SK-N-SH treated with all-trans-retinoic acid at 6 μM for 48 hours (cell line): ENCODE data around the gene ABHD10.
"Not testable (repeated sequence)": the region's sequence is repeated elsewhere in the genome, so short reads cannot be mapped to it uniquely, and the experiment has no call there.

Source experiments
- ATAC-seq: fragments of 200-7000 bp; cut with Tn5 transposase; 3 replicates; pipeline ENCODE4 v1.9.1; 2020; ENCODE audit warnings: mild to moderate bottlenecking, moderate library complexity
- ARNTL ChIP-seq: fragments of 450-650 bp; formaldehyde crosslinking; IDR thresholded peaks from 2 replicates; pipeline ENCODE4 v1.5.0; 2020; ENCODE audit warnings: low read depth, mild to moderate bottlenecking, moderate library complexity, borderline replicate concordance
- BACH2 ChIP-seq: fragments of 250-450 bp; sonication (Bioruptor Pico); IDR thresholded peaks from 2 replicates; pipeline ENCODE4 v1.9.0; 2021; ENCODE audit warnings: mild to moderate bottlenecking, borderline replicate concordance
- CSDC2 ChIP-seq: fragments of 250-450 bp; sonication (Bioruptor Pico); IDR thresholded peaks from 2 replicates; pipeline ENCODE4 v1.5.0; 2020; ENCODE audit warnings: mild to moderate bottlenecking, moderate library complexity
- ESRRG ChIP-seq: fragments of 250-450 bp; sonication (Bioruptor Pico); IDR thresholded peaks from 2 replicates; pipeline ENCODE4 v1.6.1; 2021; ENCODE audit warnings: mild to moderate bottlenecking
- GLIS3 ChIP-seq: fragments of 250-450 bp; sonication (Bioruptor Pico); IDR thresholded peaks from 2 replicates; pipeline ENCODE4 v1.5.0; 2020; ENCODE audit warnings: mild to moderate bottlenecking, moderate library complexity
- ISL1 ChIP-seq: fragments of 250-450 bp; sonication (Bioruptor Pico); IDR thresholded peaks from 2 replicates; pipeline ENCODE4 v2.1.2; 2022; ENCODE audit warnings: mild to moderate bottlenecking, moderate library complexity
- OSR1 ChIP-seq: fragments of 250-450 bp; sonication (Bioruptor Pico); IDR thresholded peaks from 2 replicates; pipeline ENCODE4 v1.8.0; 2022; ENCODE audit warnings: moderate library complexity, mild to moderate bottlenecking, inconsistent platforms
- PPARA ChIP-seq: fragments of 250-450 bp; sonication (Bioruptor Pico); IDR thresholded peaks from 2 replicates; pipeline ENCODE4 v1.5.0; 2020; ENCODE audit warnings: mild to moderate bottlenecking, borderline replicate concordance
- RARB ChIP-seq: fragments of 250-450 bp; sonication (Bioruptor Pico); IDR thresholded peaks from 2 replicates; pipeline ENCODE4 v1.8.0; 2021; ENCODE audit warnings: mild to moderate bottlenecking, moderate library complexity
- SNAI2 ChIP-seq: fragments of 250-450 bp; sonication (Bioruptor Pico); IDR thresholded peaks from 2 replicates; pipeline ENCODE4 v1.5.0; 2020; ENCODE audit warnings: mild to moderate bottlenecking, moderate library complexity
- TCF4 ChIP-seq: fragments of 250-450 bp; sonication (Bioruptor Pico); IDR thresholded peaks from 2 replicates; pipeline ENCODE4 v1.8.0; 2021; ENCODE audit warnings: mild to moderate bottlenecking, moderate library complexity, borderline replicate concordance
- TOX ChIP-seq: fragments of 250-450 bp; sonication (Bioruptor Pico); IDR thresholded peaks from 2 replicates; pipeline ENCODE4 v1.8.0; 2021; ENCODE audit warnings: mild to moderate bottlenecking, moderate library complexity, borderline replicate concordance
- ZC3H10 ChIP-seq: fragments of 250-450 bp; sonication (Bioruptor Pico); IDR thresholded peaks from 2 replicates; pipeline ENCODE4 v1.5.1; 2021; ENCODE audit warnings: mild to moderate bottlenecking, moderate library complexity
- ZFP3 ChIP-seq: fragments of 250-450 bp; sonication (Bioruptor Pico); IDR thresholded peaks from 2 replicates; pipeline ENCODE4 v1.5.0; 2020; ENCODE audit warnings: mild to moderate bottlenecking, moderate library complexity
- ZFP30 ChIP-seq: fragments of 450-650 bp; formaldehyde crosslinking; IDR thresholded peaks from 2 replicates; pipeline ENCODE4 v1.5.0; 2022; ENCODE audit warnings: mild to moderate bottlenecking, moderate library complexity
- ZNF8 ChIP-seq: fragments of 450-650 bp; formaldehyde crosslinking; IDR thresholded peaks from 2 replicates; pipeline ENCODE4 v1.5.0; 2020; ENCODE audit warnings: mild to moderate bottlenecking, moderate library complexity
- TF ChIP-seq, protein P1 (sequence below): fragments of 250-450 bp; sonication (Bioruptor Pico); IDR thresholded peaks from 2 replicates; pipeline ENCODE4 v1.5.1; 2020; ENCODE audit warnings: low read depth, mild to moderate bottlenecking, moderate library complexity
- TF ChIP-seq, protein P2 (sequence below): fragments of 250-450 bp; sonication (Bioruptor Pico); IDR thresholded peaks from 2 replicates; pipeline ENCODE4 v1.8.0; 2021; ENCODE audit warnings: low read depth, mild to moderate bottlenecking, moderate library complexity, borderline replicate concordance
- TF ChIP-seq, protein P3 (sequence below): fragments of 250-450 bp; sonication (Bioruptor Pico); IDR thresholded peaks from 2 replicates; pipeline ENCODE4 v1.5.1; 2021; ENCODE audit warnings: mild to moderate bottlenecking, moderate library complexity
- TF ChIP-seq, protein P4 (sequence below): fragments of 250-450 bp; sonication (Bioruptor Pico); IDR thresholded peaks from 2 replicates; pipeline ENCODE4 v1.5.0; 2020; ENCODE audit warnings: mild to moderate bottlenecking, moderate library complexity
- TF ChIP-seq, protein P5 (sequence below): fragments of 250-450 bp; sonication (Bioruptor Pico); IDR thresholded peaks from 2 replicates; pipeline ENCODE4 v1.8.0; 2020; ENCODE audit warnings: mild to moderate bottlenecking, moderate library complexity, borderline replicate concordance

ABHD10 gene

DNA sequence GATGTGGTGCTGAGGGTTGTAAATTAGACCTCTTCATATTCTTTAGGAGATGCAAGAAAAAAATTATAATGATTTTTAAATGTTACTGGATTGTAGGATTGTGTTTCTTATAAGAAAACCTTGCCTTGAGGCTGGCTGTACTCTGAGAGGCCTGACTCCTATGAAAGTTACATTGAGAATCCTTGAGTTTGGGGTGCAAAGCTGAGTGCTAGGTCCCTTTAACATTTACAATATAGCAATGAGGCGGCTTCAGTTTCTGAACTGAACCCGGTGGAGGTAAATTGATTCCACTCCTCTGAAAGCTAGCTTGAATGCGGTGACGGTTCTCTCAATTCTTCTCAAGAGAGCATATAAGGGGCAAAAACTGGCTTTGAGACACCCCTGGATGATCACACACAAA is 55.6 kb downstream of the ABHD10 start, which contains the start of gene TMPRSS7:
TSS of gene TMPRSS7 (plus strand) at position 301 of the 400 bp plus-strand sequence. CDS start 110 bp downstream, outside the sequence.
- ATAC-seq, result no peak
- TF ChIP-seq BACH2 (CRISPR knock-in tag), result no peak
- TF ChIP-seq, protein P1, sequence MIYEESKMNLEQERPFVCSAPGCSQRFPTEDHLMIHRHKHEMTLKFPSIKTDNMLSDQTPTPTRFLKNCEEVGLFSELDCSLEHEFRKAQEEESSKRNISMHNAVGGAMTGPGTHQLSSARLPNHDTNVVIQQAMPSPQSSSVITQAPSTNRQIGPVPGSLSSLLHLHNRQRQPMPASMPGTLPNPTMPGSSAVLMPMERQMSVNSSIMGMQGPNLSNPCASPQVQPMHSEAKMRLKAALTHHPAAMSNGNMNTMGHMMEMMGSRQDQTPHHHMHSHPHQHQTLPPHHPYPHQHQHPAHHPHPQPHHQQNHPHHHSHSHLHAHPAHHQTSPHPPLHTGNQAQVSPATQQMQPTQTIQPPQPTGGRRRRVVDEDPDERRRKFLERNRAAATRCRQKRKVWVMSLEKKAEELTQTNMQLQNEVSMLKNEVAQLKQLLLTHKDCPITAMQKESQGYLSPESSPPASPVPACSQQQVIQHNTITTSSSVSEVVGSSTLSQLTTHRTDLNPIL (CRISPR knock-in tag), result no peak
- TF ChIP-seq ARNTL (CRISPR knock-in tag), result no peak
- TF ChIP-seq PPARA, result no peak
- TF ChIP-seq ZC3H10 (CRISPR knock-in tag), result no peak
- TF ChIP-seq SNAI2, result no peak
- no peak for TF ChIP-seq OSR1 (CRISPR knock-in tag)
- TF ChIP-seq, protein P2, sequence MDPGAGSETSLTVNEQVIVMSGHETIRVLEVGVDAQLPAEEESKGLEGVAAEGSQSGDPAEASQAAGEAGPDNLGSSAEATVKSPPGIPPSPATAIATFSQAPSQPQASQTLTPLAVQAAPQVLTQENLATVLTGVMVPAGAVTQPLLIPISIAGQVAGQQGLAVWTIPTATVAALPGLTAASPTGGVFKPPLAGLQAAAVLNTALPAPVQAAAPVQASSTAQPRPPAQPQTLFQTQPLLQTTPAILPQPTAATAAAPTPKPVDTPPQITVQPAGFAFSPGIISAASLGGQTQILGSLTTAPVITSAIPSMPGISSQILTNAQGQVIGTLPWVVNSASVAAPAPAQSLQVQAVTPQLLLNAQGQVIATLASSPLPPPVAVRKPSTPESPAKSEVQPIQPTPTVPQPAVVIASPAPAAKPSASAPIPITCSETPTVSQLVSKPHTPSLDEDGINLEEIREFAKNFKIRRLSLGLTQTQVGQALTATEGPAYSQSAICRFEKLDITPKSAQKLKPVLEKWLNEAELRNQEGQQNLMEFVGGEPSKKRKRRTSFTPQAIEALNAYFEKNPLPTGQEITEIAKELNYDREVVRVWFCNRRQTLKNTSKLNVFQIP (CRISPR knock-in tag), result no peak

DNA sequence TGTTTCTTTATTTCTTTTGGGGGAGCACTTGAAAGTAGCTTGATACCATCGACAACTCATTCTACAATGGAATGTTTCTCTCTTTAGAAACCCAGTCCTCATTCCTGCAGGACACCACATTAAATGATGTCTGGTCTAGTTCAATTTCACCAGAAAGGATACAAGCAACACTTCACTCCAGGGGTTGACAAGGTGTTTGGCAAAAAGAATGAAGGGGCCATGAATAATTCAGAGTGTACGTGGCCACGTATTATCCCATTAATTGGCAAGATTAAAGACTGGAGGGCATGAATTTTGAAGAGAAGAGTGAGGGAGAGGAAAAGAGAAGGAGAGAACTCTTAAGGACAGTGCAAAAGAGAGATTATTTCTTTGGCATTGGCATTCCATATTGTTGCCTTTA is 56.4 kb downstream of the ABHD10 start:
- TF ChIP-seq ZFP3 (CRISPR knock-in tag) (no peak), ZFP30 (CRISPR knock-in tag) (no peak), RARB (CRISPR knock-in tag) (no peak), SNAI2 (no peak), ZC3H10 (CRISPR knock-in tag) (no peak), ZNF8 (no peak), ISL1 (CRISPR knock-in tag) (no peak), CSDC2 (no peak), ESRRG (no peak), BACH2 (CRISPR knock-in tag) (no peak), TCF4 (CRISPR knock-in tag) (no peak)
- TF ChIP-seq, protein P2 (CRISPR knock-in tag), result no peak
- TF ChIP-seq, protein P3, sequence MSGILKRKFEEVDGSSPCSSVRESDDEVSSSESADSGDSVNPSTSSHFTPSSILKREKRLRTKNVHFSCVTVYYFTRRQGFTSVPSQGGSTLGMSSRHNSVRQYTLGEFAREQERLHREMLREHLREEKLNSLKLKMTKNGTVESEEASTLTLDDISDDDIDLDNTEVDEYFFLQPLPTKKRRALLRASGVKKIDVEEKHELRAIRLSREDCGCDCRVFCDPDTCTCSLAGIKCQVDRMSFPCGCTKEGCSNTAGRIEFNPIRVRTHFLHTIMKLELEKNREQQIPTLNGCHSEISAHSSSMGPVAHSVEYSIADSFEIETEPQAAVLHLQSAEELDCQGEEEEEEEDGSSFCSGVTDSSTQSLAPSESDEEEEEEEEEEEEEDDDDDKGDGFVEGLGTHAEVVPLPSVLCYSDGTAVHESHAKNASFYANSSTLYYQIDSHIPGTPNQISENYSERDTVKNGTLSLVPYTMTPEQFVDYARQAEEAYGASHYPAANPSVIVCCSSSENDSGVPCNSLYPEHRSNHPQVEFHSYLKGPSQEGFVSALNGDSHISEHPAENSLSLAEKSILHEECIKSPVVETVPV, result no peak
- TF ChIP-seq, protein P4, sequence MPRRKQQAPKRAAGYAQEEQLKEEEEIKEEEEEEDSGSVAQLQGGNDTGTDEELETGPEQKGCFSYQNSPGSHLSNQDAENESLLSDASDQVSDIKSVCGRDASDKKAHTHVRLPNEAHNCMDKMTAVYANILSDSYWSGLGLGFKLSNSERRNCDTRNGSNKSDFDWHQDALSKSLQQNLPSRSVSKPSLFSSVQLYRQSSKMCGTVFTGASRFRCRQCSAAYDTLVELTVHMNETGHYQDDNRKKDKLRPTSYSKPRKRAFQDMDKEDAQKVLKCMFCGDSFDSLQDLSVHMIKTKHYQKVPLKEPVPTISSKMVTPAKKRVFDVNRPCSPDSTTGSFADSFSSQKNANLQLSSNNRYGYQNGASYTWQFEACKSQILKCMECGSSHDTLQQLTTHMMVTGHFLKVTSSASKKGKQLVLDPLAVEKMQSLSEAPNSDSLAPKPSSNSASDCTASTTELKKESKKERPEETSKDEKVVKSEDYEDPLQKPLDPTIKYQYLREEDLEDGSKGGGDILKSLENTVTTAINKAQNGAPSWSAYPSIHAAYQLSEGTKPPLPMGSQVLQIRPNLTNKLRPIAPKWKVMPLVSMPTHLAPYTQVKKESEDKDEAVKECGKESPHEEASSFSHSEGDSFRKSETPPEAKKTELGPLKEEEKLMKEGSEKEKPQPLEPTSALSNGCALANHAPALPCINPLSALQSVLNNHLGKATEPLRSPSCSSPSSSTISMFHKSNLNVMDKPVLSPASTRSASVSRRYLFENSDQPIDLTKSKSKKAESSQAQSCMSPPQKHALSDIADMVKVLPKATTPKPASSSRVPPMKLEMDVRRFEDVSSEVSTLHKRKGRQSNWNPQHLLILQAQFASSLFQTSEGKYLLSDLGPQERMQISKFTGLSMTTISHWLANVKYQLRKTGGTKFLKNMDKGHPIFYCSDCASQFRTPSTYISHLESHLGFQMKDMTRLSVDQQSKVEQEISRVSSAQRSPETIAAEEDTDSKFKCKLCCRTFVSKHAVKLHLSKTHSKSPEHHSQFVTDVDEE (CRISPR knock-in tag), result no peak
- no peak for ATAC-seq

DNA sequence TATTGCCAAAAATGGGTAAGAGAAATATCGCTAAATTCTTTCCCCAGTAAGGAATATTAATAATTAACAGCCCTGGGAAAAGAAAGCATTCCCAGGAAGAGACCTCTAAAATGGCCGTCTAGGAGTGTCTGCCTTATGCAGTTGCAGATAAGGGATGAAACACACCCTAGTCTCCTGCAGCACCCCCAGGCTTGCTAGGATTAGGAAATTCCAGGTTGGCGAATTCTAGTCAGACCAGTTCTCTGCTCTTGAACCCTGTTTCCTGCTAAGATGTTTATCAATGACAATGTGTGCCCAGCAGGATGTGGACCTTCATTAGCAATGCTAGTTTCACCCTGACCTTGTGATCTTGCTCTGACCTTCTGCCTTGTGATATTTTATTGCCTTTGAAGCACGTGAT is 58.4 kb downstream of the ABHD10 start:
- ATAC-seq, result not testable (repeated sequence)

DNA sequence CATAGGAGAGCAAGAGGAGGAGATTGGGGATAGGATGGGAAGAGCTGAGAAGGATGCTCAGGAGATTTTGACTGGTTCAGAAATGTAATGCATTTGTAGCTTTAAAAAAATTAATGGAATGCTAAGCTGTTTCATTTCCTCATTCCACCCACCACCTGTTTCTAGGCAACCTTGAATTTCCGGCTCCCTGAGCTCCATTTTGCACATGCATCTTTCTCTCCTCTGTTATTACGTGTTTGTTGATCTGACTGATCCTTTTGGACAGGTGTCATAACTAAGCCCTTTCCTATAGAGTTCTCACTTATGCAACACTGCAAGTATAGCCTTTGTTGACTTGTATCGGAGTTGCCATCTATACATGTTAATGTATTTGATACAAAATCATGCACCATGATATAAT is 60.0 kb downstream of the ABHD10 start:
- TF ChIP-seq TCF4 (CRISPR knock-in tag) (no peak), ISL1 (CRISPR knock-in tag) (no peak), ZFP3 (CRISPR knock-in tag) (no peak), PPARA (no peak), ZNF8 (no peak), CSDC2 (no peak), RARB (CRISPR knock-in tag) (no peak), SNAI2 (no peak), BACH2 (CRISPR knock-in tag) (no peak), ESRRG (no peak), GLIS3 (CRISPR knock-in tag) (no peak), TOX (no peak), ARNTL (CRISPR knock-in tag) (no peak)
- TF ChIP-seq, protein P5, sequence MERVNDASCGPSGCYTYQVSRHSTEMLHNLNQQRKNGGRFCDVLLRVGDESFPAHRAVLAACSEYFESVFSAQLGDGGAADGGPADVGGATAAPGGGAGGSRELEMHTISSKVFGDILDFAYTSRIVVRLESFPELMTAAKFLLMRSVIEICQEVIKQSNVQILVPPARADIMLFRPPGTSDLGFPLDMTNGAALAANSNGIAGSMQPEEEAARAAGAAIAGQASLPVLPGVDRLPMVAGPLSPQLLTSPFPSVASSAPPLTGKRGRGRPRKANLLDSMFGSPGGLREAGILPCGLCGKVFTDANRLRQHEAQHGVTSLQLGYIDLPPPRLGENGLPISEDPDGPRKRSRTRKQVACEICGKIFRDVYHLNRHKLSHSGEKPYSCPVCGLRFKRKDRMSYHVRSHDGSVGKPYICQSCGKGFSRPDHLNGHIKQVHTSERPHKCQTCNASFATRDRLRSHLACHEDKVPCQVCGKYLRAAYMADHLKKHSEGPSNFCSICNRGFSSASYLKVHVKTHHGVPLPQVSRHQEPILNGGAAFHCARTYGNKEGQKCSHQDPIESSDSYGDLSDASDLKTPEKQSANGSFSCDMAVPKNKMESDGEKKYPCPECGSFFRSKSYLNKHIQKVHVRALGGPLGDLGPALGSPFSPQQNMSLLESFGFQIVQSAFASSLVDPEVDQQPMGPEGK (CRISPR knock-in tag), result no peak
- TF ChIP-seq, protein P4 (CRISPR knock-in tag), result no peak
- TF ChIP-seq, all 23 proteins: peak for 0
- no peak; the same call in 2 of the 3 replicates for ATAC-seq
